Left hindlimb (tissue), 1 donor: ENCODE data around the gene ANKRD13D.

Experiments used
- DNase-seq: peaks from one replicate; pipeline ENCODE4 v3.0.0-alpha.2; 2018

ANKRD13D gene

GRCh38 chr11:67274768-67275605, 14.1 kb upstream of the ANKRD13D start:
- no peak for DNase-seq

- no peak for DNase-seq
Measured at GRCh38 chr11:67275606-67276409, 13.3 kb upstream of the ANKRD13D start.

- DNase-seq, result peak; percentile 73
Measured at GRCh38 chr11:67276781-67277230, 12.3 kb upstream of the ANKRD13D start.

GRCh38 chr11:67277231-67277961, 11.7 kb upstream of the ANKRD13D start:
- peak; percentile 89 for DNase-seq

- no peak for DNase-seq
Measured at GRCh38 chr11:67278135-67278938, 10.8 kb upstream of the ANKRD13D start.

- peak; percentile 18 for DNase-seq
Measured at GRCh38 chr11:67278939-67279588, 10.0 kb upstream of the ANKRD13D start.

GRCh38 chr11:67279589-67280340, 9.3 kb upstream of the ANKRD13D start:
- DNase-seq, result peak; percentile 18

- DNase-seq, result peak; percentile 32
Measured at GRCh38 chr11:67280341-67280787, 8.7 kb upstream of the ANKRD13D start.

DNA sequence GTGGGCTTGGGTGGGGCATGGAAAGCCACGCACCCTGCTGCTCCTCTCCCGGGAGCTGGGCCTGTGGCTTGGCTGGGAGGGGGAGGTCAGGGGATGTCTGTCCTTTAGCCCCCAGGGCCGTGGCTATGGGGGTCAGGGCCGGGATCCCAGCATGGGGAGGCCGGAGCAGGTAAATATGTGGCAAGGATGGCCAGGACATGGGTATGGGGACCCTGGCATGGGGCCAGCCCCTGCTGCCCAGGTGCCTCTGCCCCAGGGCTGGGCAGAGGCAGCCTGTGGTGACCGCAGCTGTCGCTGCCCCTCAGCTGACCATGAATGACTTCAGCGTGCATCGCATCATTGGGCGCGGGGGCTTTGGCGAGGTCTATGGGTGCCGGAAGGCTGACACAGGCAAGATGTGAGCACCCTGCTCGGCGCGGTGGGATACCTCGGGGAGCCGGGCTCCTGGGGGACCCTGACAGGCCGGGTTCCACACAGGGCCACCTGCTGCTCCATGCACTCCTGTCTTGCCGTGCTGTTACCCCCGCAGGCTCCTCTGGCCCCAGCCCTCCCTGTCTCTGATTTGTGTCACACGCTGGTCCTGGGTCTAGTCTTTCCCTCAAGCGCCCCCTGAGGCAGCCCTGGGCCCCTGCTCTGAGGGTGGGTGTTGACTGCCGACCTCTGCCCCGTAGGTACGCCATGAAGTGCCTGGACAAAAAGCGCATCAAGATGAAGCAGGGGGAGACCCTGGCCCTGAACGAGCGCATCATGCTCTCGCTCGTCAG, 8.1 kb upstream of the ANKRD13D start:
- DNase-seq, result peak; percentile 42

GRCh38 chr11:67281552-67282150, 7.5 kb upstream of the ANKRD13D start:
- DNase-seq, result peak; percentile 13

- peak; percentile 24 for DNase-seq
Measured at GRCh38 chr11:67282155-67282875, 6.8 kb upstream of the ANKRD13D start.

DNA sequence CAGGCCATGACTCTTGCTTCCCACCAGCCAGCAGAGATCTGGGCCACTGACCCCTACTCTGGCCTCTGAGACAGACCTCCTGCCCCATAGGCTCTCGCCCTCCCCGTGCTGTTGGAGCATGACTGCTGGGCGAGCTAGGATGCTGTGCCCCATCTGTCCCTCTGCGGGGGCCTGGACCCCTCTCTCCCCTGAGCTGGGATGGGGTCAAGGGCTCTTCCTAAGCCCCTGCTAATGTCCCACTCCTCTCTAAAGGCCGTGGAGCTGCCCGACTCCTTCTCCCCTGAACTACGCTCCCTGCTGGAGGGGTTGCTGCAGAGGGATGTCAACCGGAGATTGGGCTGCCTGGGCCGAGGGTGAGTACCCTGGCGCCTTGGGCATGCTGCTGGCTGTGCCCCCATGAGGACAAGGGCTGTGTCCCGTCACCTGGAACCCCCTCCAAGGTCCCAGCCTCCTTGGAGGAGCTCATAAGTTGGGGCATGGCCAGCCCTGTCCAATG, 6.2 kb upstream of the ANKRD13D start:
- no peak for DNase-seq

DNA sequence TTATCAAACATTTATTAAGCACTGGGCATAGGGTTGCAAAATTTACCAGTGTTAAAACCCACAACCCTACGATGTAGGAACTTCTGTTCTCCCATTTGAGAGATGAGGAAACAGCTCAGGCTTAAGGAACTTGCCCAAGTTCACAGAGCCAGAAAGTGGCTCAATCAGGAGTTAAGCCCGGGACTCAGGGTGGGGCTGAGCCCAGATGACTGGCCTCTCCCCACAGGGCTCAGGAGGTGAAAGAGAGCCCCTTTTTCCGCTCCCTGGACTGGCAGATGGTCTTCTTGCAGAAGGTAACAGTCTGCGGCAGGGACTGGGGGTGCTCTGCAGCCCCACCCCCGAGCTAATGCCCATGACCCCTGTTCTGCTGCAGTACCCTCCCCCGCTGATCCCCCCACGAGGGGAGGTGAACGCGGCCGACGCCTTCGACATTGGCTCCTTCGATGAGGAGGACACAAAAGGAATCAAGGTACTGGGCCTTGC, 5.6 kb upstream of the ANKRD13D start:
- no peak for DNase-seq

DNA sequence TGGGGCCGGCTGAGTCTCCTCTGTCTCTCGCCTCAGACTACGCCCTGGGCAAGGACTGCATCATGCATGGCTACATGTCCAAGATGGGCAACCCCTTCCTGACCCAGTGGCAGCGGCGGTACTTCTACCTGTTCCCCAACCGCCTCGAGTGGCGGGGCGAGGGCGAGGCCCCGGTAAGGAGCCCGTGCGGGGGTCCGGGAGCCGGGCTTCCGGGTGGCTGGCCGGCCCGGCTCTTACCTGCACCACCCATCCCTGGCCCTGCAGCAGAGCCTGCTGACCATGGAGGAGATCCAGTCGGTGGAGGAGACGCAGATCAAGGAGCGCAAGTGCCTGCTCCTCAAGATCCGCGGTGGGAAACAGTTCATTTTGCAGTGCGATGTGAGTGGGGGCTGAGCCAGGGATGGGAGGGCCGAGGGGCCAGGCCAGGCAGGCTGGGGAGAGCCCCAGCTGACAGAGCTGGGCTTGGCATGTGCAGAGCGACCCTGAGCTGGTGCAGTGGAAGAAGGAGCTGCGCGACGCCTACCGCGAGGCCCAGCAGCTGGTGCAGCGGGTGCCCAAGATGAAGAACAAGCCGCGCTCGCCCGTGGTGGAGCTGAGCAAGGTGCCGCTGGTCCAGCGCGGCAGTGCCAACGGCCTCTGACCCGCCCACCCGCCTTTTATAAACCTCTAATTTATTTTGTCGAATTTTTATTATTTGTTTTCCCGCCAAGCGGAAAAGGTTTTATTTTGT, 4.1 kb upstream of the ANKRD13D start:
- DNase-seq, result no peak

DNA sequence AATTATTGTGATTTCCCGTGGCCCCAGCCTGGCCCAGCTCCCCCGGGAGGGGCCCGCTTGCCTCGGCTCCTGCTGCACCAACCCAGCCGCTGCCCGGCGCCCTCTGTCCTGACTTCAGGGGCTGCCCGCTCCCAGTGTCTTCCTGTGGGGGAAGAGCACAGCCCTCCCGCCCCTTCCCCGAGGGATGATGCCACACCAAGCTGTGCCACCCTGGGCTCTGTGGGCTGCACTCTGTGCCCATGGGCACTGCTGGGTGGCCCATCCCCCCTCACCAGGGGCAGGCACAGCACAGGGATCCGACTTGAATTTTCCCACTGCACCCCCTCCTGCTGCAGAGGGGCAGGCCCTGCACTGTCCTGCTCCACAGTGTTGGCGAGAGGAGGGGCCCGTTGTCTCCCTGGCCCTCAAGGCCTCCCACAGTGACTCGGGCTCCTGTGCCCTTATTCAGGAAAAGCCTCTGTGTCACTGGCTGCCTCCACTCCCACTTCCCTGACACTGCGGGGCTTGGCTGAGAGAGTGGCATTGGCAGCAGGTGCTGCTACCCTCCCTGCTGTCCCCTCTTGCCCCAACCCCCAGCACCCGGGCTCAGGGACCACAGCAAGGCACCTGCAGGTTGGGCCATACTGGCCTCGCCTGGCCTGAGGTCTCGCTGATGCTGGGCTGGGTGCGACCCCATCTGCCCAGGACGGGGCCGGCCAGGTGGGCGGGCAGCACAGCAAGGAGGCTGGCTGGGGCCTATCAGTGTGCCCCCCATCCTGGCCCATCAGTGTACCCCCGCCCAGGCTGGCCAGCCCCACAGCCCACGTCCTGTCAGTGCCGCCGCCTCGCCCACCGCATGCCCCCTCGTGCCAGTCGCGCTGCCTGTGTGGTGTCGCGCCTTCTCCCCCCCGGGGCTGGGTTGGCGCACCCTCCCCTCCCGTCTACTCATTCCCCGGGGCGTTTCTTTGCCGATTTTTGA, 3.3 kb upstream of the ANKRD13D start:
- no peak for DNase-seq

DNA sequence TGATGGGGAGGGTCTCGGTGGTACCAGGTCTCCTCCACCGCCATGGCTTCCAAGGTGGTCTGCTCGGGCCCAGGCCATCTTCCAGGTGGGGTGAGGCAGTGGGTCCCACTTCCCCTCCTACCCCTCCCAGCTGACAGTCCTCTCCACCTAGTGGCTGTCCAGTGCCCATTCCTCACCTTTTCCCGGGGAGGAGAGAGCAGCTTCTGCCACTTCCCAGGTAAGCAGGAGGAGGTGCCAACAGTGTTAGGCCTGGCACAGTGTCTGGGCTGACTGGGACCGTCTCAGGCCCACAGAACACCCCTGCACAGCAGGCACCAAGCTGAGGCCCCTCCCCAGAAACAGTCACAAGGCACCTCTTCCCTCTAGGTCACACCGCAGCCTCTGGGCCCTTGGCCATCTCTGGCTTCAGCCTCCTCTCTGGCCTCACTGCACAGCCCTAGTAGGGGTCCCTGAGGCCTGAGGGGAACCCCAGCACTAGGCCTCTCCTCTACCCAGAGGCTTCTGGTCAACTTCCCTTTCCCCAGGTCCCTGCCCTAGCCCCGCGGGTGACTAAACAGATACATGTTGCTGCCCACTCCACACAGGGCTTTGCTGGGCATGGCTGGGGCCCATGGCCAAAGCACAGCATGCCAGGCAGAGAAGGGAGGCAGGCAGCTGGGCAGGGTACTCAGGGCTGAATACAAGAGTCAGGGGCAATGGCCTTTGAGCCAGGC, 2.3 kb upstream of the ANKRD13D start:
- DNase-seq, result no peak
